IPS-11a (cell line): ENCODE measurements around the gene ADGRE2.
"Not testable (repeated sequence)": the region's sequence is repeated elsewhere in the genome, so short reads cannot be mapped to it uniquely, and the experiment has no call there.

ENCODE experiments used
- H3K4me3 ChIP-seq: one replicate; pipeline ENCODE4 v1.5.1; 2013; ENCODE audit warnings: low read depth, low read length, control low read depth

Gene ADGRE2

GRCh38 chr19:14780622-14781225, 2.4 kb upstream of the ADGRE2 start:
- H3K4me3 ChIP-seq: not testable (repeated sequence)

DNA sequence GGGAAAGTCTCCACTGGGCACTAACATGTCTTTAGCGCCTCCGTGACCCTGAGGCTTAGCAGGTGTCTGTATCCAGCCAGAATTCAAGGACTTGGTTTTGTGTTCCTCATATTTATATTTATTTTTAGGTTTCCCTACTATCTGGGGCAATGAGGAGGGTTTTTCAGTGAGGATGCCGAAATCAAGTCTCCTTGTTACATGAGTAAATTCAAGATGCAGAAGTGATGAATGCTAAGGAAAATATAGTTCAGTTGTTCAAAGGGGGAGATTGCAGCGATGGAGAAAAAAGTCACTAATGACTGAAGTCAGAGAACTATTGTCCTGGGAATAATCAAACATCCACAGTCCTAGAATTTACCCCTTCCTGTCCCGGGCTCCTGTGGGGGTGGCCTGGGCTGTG, 791 bp upstream of the ADGRE2 start:
- H3K4me3 ChIP-seq: no peak overlapping the region

- H3K4me3 ChIP-seq: not testable (repeated sequence)
Observed at GRCh38 chr19:14777645-14778044, 715 bp downstream of the ADGRE2 start.

DNA sequence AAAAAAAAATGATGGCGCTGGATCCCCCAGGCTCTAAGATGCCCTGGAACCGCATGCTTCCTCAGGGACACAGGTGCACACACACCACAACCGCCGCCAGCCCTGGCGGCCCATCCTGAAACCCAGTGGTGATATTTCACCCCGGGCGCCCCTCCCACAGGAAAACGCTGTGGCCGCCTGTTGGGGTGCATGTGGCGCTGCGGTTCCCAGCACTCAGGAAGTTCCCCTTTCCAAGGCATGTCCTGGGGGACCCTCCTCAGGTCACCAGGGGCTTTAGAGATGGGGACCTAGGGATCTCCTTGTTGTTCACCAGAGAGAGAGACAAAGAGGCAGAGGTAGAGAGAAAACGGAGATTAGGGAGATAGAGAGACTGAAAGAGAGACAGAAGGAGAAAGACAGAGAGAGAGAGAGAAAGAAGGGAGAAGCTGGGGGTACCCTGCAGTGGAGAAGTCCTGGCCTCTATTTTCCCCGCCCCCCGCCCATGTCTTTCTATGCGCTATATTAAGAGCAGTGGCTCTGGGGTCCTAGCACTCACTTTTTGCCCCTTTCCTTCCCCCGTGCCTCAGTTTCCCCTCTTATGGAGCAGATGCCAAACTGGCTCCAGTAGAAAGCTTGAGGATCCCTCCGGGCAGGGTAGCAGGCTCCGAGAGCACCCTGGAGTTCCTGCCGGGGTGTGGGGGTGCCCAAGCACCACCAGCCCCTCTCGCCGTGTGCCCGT, 2.3 kb downstream of the ADGRE2 start:
- peak overlapping the region; percentile 27 for H3K4me3 ChIP-seq

GRCh38 chr19:14775326-14775725, 3.0 kb downstream of the ADGRE2 start:
- not testable (repeated sequence) for H3K4me3 ChIP-seq

- H3K4me3 ChIP-seq: no peak overlapping the region
Observed at GRCh38 chr19:14774373-14774772, 4.0 kb downstream of the ADGRE2 start.

DNA sequence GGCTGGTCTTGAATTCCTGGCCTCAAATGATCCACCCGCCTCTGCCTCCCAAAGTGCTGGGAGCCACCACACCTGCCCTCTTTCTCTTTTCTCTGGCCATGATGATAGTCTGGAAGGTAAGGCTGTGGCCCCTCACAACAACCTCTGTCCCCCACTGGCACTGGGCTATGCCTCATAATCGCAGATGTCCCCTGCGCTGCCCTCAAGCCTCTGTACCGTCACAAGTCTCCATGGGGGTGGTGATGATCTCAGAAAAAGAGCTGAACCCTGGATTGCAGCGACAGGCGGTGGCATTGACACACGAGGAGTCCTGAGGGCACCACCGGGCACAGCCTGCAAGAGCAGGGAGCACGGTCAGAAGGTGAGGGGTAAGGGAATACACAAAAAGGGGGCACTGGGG, 4.6 kb downstream of the ADGRE2 start:
- not testable (repeated sequence) for H3K4me3 ChIP-seq

GRCh38 chr19:14772995-14773394, 5.4 kb downstream of the ADGRE2 start:
- no peak overlapping the region for H3K4me3 ChIP-seq

GRCh38 chr19:14772467-14772866, 5.9 kb downstream of the ADGRE2 start:
- no peak overlapping the region for H3K4me3 ChIP-seq

DNA sequence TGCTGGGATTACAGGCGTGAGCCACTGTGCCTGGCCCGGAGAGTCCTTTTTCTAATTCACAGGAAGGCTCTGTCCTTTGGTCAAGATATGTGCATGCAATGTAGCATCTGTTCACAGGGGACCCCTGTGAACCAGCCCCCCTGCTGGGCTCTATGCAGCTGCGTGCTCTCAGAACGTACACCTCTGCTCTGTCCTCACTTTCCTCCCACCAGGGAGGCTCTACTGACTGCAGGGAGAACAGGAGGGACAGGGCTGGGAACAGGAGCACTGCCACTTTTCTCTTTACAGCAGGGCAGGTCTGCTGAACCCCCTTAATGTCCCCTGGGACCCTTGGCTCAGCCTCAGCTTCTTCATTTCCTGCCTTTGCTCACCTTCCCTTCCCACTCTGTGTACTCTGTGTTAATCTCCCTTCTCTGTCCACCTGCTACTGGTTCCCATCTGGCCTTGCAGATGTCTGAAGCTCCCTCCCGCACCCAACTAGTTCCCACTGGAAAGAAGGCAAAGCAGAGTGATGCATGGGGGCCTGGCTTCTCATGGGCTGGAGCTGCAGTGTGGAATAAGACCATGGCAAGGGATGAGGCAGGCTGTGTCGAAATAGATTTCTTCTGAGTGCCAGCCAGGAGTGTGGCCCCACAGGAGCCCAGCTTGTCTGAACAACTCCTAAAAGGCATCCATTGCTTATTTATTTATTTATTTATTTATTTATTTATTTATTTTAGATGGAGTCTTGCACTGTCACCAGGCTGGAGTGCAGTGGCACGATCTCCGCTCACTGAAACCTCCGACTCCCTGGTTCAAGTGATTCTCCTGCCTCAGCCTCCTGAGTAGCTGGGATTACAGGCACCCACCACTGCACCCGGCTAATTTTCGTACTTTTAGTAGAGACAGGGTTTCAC, 7.2 kb downstream of the ADGRE2 start:
- H3K4me3 ChIP-seq: no peak overlapping the region

- H3K4me3 ChIP-seq: no peak overlapping the region
Observed at GRCh38 chr19:14770136-14770535, 8.2 kb downstream of the ADGRE2 start.

DNA sequence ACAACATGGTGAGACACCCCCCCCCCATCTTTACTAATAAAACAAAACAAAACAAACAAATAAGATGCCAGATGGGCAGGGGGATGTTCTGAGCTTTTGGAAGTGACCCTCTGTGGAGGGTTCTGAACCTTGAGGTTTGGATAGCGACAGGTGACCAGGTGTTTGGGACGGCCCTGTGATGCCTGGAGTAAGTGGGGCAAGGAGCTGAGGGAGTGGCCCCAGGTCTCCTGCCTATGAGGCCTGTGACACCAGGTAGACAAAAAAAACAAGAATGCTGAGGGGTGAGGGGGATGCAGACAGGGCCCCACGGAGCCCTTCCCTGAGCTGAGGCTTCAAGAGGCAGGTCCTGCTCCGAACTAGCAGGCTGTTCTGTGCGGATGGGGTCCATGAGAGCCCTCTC, 9.2 kb downstream of the ADGRE2 start:
- H3K4me3 ChIP-seq: no peak overlapping the region

DNA sequence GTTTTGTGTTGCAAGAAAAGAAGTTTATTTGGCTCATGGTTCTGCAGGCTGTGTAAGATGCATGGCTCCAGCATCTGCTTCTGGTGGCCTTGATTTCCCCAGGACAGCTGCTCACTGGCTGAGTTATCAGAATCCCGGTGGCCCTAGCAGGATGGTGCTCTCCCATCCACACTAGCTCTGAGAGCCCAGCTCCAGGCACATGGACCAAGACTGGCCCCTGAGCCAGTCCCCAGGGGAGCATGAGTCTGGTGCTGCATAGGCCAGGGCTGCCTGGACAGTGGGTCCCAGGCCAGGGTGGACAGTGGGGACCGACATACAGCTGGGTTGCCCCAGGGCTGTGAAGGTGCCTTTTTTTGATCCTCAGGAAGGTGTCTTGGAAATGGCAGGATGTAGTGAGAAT, 10.4 kb downstream of the ADGRE2 start:
- no peak overlapping the region for H3K4me3 ChIP-seq

- no peak overlapping the region for H3K4me3 ChIP-seq
Observed at GRCh38 chr19:14767466-14767971, 10.8 kb downstream of the ADGRE2 start.

- H3K4me3 ChIP-seq: not testable (repeated sequence)
Observed at GRCh38 chr19:14765841-14766240, 12.5 kb downstream of the ADGRE2 start.

DNA sequence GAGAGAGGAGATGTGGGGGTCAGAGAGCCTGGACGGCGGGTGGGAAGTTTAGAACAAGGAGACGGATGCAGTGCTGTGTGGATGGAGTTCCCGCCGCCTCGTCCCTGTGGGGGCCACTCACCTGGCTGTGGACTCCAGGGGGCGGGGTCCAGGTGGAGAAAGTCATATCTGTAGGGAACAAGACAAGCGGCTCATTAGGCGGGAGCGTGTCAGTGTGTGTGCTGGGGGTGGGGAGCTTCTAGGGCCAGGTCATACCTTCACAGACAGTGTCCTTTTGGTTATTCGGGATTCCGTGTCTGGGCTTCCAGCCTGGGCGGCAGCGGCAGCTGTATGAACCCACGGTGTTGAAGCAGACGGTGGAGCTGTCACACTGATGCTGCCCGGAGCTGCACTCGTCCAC, 13.0 kb downstream of the ADGRE2 start:
- H3K4me3 ChIP-seq: not testable (repeated sequence)

DNA sequence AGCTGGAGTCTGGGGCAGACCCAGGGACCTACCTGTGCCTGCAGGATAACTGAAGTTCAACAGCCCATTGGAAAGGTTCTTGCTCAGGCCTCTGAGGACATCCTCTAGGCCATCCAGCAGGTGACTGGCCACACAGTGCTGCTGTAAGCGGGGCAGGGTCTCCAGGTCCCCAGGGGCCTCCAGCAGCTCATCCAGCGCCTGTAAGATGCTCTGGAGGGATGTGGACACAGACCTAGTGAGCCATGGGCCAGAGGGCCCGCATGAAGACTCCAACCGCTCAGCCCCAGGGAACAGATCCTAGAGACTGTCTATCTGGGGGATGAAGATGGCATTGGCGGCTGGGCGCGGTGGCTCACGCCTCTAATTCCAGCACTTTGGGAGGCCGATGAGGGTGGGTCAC, 14.0 kb downstream of the ADGRE2 start:
- no peak overlapping the region for H3K4me3 ChIP-seq

DNA sequence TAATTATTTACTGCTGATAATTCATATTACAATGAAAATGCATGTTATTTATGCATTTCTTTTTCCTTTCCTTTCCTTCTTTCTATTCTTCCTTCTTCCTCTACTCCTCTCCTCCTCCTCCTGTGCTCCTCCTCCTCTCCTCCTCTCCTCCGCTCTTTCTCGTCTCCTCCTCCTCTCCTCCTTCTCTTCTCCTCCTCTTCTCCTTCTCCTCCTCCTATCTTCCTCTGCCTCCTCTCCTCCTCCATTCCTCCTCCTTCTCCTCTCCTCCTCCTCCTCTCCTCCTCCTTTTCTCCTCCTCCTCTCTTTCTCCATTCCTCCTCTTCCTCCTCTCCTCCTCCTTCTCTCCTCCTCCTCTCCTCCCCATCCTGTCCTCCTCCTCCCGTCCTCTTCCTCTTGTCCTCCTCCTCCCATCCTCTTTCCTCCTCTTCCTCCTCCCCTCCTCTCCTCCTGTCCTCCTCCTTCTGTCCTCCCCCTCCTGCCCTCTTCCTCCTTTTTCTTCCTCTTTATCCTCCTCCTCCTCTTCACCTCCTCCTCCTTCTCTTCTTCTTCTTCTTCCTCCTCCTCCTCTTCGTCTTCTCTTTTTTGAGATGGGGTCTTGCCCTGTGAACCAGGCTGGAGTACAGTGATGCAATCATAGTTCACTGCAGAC, 14.7 kb downstream of the ADGRE2 start:
- H3K4me3 ChIP-seq: no peak overlapping the region

DNA sequence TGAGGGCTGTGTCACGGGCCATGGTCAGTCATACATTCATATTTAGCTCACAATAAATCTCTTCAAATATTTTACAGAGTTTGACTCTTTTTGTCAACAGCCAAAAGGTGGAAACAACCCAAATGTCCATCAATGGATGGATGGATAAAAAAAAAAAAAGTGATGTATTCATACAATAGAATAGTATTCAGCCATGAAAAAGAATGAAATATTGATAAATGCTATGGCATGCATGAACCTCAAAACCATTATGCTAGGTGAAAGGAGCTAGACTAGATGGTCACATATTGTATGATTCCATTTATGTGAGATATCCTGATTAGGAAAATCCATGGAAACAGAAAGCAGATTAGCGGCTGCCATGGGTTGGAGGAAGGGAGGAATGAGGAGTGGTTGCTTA, 16.2 kb downstream of the ADGRE2 start:
- H3K4me3 ChIP-seq: no peak overlapping the region

DNA sequence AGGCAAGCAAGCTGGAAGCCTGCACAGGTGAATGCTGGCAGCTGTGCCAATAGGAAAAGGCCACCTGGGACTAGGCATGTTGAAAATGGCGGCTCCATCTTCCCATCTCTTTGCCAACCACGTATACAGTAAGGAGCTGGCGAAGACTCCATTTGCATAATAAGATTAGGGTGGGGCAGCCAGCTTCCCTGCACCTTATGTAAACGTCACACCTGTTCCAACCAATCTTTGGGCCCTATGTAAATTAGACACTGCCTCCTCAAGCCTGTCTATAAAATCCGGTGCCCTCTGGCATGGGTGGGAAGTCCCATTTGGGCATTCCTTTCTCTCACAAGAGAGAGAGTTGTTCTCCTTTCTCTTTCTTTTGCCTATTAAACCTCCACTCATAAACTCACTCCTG, 16.8 kb downstream of the ADGRE2 start:
- H3K4me3 ChIP-seq: no peak overlapping the region

DNA sequence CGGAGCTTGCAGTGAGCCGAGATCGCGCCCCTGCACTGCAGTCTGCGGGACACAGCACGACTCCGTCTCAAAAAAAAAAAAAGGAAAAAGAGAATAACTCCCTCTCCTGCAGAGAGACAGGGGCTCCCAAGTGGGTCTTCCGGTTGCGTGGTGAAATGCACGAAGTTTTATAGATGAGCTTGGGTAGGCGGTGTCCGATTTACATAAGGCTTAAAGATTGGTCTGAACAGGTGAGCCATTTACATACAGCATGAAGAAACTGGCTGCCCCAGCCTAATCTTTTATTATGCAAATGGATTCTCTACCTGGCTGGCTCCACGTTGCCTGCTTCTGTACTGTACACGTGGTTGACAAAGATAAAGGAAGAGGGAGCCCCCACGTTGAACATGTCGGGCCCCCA, 19.5 kb downstream of the ADGRE2 start:
- no peak overlapping the region for H3K4me3 ChIP-seq
